GM15510 (cell line): Measurements from ENCODE around the gene AQP5.

Experiments
- POLR2A ChIP-seq: IDR thresholded peaks from 3 replicates; pipeline ENCODE4 v1.6.1; 2011; ENCODE audit warnings: borderline replicate concordance; ENCODE audit not compliant: insufficient read length; ENCODE audit errors: extremely low read depth

Gene AQP5

DNA sequence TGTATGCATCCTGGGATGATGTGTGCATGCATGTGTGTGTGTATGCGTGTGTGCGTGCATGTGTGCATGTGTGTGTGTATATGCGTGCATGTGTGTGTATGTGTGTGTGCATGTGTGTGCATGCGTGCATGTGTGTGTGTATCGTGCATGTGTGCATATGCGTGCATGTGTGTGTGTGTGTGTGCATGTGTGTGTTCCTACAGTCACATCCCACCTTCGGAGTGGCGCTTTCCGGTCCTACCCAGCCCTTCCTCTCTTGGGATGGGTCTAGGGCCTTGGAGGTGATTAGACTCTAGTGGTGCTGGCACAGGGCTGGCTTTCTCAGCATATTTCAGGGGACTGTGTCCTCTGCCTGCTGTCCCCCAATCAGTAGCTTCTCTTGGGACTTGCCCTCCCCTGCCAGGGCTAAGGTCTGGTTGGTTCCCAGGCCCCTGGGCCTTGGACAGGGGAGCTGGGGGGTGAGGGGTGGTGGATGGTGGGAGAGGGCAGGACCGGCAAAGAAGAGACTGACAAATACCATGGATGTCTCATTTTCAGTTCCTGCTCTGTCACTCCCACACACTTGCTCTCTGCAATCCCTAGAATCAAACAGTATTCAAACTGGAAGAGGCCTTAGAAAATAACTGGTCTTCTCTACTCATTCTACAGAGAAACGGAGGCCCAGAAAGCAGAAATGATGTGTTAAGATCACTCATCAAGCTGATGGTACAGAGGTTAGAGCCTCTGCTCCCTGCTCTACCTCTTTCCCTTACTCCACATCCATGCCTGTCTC is 36.1 kb upstream of the AQP5 start:
- TF ChIP-seq POLR2A: no peak

DNA sequence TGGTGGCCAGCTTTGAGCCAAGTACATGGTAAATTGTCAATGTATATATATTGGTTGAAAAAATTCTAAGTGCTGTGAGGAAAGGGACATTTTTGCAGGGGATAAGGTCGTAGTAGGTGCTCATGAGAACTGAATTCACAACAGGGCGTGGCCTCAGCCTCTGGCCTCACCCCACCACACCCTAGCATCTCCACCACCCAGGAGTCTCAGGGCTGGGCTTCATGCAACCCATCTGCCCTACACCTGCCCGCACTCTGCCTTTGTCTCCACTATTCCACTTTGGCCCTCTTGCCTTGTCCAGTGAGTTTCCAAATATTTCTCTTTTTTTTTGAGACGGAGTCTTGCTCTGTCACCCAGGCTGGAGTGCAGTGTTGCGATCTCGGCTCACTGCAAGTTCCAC is 33.2 kb upstream of the AQP5 start:
- no peak for TF ChIP-seq POLR2A

DNA sequence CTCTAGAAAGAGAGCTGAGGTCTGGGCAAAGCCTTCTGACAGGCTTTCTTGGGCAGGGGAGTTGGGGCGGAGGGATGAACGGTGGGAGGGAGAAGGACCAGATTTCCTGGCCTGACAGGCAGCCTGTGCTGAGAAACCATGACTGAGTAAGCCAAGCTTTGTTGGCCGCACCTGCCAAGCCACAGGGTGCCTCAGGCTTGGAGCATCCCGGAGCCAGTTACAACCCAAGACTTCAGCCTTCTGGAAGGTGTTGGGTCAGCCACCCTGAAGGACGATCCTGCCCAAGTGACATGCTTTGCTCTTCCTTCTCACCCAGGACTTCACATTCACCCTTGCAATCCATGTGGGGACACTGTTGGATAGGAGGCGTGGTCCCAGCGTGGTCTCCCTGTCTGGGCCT is 32.1 kb upstream of the AQP5 start:
- no peak for TF ChIP-seq POLR2A

DNA sequence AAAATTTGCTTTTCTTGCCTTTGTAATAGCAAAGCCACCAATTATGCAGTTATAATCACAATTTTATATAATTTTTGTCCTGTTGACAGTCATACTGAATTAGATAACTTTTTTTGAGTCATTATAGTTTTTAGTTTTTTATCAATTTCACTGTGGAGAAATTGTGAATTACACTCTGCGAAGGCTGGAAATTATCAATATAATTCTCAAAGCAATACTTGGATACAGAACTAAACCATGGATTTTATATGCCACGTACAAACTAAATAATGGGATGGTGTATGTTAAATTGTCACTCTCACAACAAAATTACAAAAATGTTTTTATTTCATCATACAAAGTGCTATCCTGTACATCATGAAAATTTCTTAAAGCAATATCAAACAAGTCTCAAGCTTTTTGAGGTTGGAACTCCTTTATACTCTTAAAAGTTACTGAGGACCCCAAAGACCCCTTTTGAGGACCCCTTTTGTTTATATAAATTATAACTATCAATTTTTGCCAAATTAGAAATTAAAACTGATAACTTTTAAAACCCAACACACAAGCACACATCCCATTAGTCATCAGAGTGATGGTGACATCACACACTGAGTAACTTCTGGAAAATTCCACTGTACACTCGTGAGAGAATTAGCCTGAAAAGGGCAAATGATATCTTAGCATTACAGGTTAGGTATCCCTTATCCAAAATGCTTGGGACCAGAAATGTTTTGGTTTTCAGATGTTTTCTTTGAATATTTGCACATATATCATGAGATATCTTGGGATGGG is 31.0 kb upstream of the AQP5 start:
- no peak for TF ChIP-seq POLR2A

DNA sequence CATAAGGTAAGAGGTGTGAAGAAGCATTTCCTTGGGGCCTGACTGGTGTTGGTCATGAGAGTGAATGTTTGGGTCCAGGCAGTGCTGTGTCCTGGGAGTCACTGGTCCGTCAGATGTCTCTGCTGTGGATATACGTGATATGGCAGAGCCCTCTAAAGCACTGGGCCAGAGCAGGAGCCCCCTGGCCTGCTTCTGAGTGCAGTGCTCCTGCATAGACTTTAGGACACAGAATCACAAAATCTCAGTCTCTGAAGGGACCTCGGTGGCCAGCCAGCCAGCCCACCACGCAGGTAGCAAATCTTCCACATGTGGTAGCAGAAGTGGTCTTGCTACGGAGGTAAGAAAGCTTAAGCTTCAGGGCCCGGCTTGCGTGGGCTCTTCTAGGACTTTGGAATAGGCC is 29.6 kb upstream of the AQP5 start:
- no peak for TF ChIP-seq POLR2A

DNA sequence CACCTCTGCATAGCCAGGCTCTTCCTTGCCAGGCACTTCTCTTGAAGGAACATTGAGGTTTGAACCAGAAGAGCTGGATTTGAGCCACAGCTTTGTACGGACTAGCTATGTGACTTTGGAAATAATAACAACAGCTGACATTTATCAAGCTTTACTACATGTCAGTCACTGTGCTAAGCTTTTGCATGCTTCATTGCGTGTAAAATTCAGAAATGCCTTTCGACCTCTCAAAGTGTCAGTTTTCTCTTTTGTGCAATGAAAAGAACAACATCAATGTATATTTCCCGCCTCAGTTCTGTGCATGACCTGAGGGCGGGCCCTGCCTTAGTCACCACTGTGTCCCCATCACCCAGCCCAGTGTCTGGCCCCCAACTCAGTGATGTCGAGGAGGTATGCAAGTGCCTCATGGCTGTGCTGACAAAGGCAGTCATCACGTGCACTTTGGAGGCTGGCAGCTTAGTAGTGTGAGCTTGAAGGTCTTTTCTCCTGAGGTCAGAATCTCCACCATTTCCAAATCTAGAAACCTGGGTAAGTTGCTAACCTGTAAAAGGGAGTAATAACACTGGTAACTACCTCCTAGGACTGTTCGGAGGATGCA is 29.0 kb upstream of the AQP5 start:
- no peak for TF ChIP-seq POLR2A

DNA sequence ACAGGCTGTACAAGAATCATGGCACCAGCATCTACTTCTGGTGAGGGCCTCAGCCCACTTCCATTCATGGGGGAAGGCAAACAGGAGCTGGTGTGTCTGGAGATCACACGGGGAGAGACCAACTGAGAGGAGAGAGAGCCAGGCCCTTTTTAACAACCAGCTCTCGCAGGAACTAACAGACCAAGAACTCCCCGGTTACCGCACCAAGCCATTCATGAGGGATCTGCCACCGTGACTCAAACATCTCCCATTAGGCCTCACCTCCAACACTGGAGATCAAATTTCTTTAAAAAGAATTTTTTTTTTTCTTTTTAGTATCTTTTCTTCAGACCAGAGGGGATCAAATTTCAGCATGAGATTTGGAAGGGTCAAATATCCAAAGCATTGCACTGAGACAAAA is 27.9 kb upstream of the AQP5 start:
- no peak for TF ChIP-seq POLR2A

DNA sequence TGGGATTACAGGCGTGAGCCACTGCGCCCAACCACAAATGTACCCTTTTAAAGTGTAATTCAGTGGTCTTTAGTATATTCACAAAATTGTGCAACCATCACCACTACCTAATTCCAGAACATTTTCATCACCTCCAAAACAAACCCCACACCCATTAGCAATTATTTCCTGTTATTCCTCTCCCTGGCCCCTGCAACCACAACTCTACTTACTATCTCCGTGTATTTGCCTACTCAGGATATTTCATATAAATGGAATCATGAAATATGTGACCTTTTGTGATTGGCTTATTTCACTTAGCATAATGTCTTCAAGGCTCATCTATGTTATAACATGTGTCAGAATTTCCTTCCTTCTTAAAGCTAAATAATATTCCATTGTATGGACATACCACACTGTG is 27.2 kb upstream of the AQP5 start:
- TF ChIP-seq POLR2A: no peak

DNA sequence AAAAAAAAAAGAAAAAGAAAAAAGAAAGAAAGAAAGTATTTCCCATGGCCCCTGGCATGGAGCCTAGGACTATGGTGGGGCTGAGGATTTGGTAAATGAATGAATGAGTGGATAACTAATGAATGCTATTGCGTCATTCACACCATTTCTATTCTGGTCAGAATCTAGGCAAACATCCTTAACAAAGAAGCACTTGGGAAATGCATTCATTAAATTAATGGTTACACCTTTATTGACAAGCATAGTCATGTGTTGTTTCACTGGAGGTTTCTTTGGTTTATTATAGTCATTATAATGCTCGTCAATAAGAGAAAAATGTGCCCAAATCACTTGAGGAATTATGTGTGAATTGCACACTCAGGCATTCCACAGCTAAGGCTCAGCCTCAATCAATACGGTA is 24.7 kb upstream of the AQP5 start:
- TF ChIP-seq POLR2A: no peak

DNA sequence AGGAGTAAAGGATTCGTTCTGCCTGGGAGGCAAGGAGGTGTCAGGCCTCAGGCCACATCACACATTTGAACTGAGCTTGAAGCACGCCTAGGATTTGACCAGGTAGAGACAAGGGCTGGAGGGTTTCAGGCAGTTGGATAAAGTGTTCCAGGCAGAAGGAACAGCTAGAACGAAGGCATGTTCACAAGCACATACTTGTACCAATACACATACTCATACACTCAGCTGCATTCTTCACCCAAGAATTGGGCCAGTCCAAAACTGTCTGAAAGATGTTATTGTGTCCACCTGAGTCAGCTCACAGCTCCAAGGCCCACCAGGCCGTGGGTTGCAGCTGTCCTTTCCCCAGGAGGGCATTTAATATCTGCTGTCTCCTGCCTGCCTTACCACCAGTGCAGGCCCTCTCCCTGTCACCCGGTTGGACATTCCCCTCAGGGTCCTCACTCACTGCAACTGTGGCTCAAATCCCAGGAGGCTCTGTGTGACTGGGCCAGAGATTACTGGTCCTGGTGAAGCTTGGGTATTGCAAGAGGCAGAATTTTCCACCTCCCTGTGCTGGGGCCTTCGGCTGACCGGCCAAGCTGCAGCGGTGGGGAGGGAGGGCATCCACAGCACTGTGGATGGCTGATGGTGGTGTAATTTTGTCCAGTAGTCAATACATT is 23.9 kb upstream of the AQP5 start:
- no peak for TF ChIP-seq POLR2A

DNA sequence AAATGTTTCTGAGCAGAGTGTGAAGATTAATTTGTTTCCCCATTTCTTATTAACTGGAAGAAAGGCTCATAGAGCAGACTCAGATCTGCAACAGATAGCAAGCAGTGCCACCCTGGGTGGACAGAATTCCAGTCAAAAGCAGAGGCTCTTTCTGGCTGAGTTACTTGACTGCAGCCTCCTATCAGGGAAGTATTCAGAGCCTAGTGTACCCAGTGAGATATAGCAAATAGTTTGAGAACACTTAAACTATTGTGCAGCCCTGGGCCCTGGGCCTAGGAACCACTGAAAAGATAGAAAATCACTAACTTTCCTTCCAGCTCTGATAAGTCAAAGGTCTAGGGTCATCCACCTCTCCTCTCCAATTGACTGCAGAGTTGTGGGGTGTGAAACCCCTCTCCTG is 22.4 kb upstream of the AQP5 start:
- no peak for TF ChIP-seq POLR2A

DNA sequence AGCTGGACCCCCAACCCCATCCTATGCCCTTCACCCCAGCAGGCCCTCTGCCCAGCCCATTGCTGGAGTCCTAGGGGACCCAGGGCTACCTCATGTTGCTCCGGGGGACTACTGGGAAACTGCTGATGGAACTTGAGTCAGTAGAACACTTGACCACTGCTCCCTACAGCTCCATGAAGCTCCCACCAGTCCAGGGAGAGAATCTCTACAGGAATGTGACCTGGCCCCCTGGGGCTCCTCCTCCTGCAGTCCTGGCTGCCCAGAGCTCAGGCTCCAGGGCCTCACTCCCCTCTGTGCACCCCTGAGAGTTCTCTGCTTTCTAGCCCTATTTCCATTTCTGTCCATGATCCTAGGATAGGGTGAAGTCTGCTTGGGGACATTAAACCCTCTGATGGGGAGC is 22.0 kb upstream of the AQP5 start:
- no peak for TF ChIP-seq POLR2A

DNA sequence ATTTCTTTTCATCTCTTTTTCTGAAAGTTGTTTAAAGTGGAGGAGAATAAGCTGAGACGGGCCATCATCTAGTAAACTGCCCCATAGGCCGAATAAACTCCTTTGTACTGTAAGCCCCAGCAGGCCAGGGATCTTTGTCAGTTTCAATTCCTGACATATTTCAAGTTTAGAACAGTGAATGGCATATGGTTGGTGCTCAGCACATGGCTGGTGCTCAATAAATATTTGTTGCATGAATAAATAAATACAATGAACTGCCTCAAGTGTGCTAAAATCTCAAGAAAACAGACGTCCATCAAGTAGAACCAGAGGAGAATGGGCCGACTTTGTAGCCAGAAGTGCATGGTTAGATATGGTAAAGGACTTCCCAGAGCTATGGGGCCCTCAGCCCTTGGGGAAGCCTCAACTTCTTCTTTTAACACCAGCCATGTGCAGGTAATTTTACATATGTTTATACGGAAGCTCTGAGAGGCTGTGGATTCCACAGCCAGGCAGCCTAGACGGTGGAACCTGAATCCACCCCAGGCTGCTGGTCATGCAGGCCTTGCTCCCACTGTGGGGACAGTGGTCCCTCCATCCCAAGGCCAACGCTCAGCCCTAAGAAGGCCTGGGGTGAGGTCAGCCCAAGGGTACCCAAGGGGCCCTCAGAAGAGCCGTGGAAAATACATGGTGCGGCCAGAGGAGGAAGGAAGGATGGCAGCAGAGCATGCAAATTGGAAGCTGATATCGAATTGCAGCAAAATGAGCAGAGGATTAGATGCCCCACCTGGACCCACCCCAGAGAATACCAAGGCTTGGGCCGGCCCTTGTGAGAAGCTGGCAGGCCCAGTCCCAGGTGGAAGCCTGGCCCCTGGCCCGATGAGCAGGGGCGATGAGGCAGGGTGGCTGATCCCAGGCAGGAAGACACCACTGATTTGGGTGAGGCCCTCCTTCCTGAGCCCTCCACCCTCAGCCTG is 19.8 kb upstream of the AQP5 start:
- TF ChIP-seq POLR2A: no peak

DNA sequence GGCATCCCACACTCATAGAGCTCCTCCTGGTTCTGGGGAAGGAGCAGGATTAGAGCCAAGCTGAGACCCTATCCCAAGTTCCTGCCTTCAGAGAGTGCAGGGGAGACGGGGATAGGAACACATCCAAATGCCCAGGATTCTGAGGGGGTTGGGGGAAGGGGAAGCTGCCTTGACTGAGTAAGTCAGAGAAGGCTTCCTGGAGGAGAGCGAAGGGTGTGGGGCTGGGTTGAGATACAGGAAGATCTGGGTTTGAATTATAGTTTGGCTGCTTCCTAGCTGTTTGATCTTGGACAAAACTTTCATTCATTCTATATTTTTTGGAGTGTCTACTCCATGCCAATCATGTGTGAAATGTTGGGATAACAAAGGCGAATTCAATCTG is 19.2 kb upstream of the AQP5 start:
- no peak for TF ChIP-seq POLR2A
